RWPE1 (cell line): ENCODE data around the gene CAPS.

Source experiments
- CTCF ChIA-PET: fragments of 350-600 bp; sonication (Branson Sonifier 250); formaldehyde crosslinking; extraction: SDS; loops from one replicate; lab custom pipeline; 2021; lab: Yijun Ruan, JAX
- POLR2A ChIA-PET: fragments of 400-600 bp; formaldehyde crosslinking; extraction: SDS; loops from one replicate; lab custom pipeline; 2020; ENCODE audit warnings: antibody characterized with exemption; ENCODE audit not compliant: low non-redundant PET; lab: Yijun Ruan, JAX
- DNase-seq: peaks from one replicate; pipeline ENCODE4 v3.0.0; 2012; ENCODE audit warnings: low spot score
- H3K27ac ChIP-seq: fragments of 450-650 bp; 2 replicates; pipeline ENCODE4 v1.5.1; 2017
- TF ChIP-seq, protein P1 (sequence below): fragments of 450-650 bp; conservative IDR thresholded peaks from 2 replicates; pipeline ENCODE4 v1.5.1; 2017; ENCODE audit warnings: low read depth, mild to moderate bottlenecking

Gene CAPS

DNA sequence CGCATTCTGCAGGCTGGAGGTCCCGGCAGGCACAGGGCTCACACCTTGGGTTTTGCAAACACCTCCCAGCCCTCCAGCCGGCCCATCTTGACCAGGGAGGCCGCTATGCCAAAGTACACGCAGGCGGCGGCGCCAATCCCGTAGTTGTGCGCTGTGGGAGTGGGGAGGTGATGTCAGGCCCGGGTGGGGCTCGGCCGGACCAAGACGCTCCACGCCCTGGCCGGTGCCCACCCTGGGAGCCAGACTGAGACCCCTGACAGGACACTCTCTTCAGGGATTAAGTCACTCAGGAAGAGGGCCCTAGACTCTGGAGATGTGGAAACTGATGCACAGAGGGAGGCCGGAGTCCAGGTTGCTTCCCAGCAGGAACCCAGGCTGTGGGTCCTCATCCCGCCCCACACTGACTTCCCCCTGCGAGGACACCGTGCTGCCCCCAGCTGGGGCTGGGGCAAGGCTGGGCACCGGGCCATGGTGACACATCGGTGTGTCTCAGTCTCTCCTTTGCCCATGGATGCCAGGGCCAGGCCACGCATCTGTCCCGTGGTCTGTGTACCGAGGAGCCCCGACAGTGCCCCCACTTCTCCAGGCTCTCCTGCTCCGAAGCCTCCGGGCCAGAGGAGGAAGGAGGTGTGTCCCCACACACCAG, 19.2 kb upstream of the CAPS start:
- H3K27ac ChIP-seq: peak overlapping the region; percentile 84
- ChIA-PET CTCF (interaction anchor here (1.0 kb wide), 2 partner anchors 88 to 91 kb away, joined by 3 to 8 read pairs; no protein-coding TSS in a partner anchor), POLR2A (no interaction called here)
- no peak for DNase-seq
- TF ChIP-seq, protein P1, sequence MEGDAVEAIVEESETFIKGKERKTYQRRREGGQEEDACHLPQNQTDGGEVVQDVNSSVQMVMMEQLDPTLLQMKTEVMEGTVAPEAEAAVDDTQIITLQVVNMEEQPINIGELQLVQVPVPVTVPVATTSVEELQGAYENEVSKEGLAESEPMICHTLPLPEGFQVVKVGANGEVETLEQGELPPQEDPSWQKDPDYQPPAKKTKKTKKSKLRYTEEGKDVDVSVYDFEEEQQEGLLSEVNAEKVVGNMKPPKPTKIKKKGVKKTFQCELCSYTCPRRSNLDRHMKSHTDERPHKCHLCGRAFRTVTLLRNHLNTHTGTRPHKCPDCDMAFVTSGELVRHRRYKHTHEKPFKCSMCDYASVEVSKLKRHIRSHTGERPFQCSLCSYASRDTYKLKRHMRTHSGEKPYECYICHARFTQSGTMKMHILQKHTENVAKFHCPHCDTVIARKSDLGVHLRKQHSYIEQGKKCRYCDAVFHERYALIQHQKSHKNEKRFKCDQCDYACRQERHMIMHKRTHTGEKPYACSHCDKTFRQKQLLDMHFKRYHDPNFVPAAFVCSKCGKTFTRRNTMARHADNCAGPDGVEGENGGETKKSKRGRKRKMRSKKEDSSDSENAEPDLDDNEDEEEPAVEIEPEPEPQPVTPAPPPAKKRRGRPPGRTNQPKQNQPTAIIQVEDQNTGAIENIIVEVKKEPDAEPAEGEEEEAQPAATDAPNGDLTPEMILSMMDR: no peak

DNA sequence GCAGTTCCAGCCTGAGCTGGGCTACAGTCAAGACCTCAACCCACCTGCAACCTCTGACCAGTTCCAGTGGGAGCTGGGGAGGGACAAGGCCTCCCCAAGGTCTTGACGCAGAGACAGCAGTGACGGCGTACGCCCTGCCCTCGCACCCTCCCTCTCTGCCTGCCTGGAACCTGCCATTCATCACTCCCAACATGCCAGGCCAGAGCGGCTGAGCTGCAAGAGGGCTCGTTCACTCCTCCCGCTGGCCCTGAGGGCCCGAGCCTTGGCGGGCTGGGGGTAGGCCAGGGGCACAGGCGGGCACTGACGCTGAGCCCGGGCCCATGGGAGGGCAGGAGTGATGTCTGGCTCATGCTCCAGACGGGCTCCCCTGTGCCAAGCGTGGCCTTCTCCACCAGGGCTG, 18.6 kb upstream of the CAPS start:
- no peak for DNase-seq
- TF ChIP-seq, protein P1: no peak
- CTCF ChIA-PET: interaction anchor here (0.7 to 1.0 kb wide), 3 partner anchors 45 to 91 kb away, joined by 3 to 8 read pairs (median 4); no protein-coding TSS in a partner anchor
- peak overlapping the region; percentile 84 for H3K27ac ChIP-seq
- POLR2A ChIA-PET: no interaction called here

DNA sequence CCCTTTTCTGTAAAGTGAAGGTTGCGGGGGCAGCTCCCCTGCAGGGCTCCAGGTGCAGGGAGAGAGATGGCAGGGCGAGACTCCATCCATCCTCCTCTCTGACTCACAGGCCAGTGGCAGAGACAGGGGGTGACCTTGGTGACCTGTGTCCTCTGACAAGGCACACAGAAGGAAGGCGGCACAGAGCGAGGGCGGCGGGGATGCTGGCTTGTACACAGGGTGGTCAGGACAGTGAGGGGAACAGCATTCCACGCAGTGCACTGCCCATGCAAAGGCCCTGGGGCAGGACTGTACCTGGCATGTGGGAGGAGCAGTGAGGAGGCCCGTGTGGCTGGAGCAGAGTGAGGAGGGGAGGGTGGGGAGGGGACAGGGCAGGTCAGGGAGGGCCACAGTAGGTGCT, 18.2 kb upstream of the CAPS start:
- ChIA-PET POLR2A (interaction anchor here (0.5 kb wide), 1 partner anchor 11 kb away, joined by 5 read pairs; no protein-coding TSS in a partner anchor), CTCF (interaction anchor here (0.7 to 1.0 kb wide), 3 partner anchors 46 to 92 kb away, joined by 3 to 8 read pairs (median 4); no protein-coding TSS in a partner anchor)
- peak overlapping the region; percentile 84 for H3K27ac ChIP-seq
- TF ChIP-seq, protein P1: no peak
- DNase-seq: no peak

DNA sequence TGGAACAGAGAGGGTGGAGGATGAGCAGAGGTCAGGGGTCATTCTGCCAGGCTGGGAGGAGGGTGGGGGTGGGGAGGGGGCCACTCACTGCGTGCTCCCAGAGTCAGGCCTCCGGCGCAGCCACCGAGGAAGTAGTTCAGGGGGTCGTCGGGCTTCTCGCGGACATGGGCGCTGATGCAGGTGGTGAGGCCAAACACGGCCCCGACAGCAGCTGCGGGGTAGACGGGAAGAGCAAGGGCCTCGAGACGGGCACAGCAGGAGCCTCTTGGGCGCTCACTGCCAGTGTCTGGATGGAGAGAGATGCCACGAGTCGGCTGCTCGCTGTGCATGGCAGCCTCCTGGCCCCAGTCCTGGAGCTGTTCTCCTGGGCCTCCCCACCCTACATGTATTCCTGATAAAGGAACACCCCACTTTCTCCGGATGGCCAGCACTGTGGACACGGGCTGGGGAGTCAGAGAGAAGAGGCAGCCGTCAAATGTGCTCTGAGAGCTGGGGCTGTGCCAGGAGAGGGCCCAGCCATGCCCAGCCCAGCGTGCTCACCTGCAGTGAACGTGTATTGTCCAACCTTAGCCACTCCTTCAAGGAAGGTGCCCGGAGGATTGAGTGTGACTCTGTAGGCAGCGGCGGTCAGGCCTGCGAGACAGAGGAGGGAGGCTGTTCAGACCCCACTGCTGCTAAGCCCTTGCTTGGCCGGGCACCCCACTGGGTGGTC, 17.5 kb upstream of the CAPS start:
- POLR2A ChIA-PET: interaction anchor here (0.5 to 1.1 kb wide), 2 partner anchors 12 to 69 kb away, joined by 3 to 5 read pairs; no protein-coding TSS in a partner anchor
- CTCF ChIA-PET: no interaction called here

DNA sequence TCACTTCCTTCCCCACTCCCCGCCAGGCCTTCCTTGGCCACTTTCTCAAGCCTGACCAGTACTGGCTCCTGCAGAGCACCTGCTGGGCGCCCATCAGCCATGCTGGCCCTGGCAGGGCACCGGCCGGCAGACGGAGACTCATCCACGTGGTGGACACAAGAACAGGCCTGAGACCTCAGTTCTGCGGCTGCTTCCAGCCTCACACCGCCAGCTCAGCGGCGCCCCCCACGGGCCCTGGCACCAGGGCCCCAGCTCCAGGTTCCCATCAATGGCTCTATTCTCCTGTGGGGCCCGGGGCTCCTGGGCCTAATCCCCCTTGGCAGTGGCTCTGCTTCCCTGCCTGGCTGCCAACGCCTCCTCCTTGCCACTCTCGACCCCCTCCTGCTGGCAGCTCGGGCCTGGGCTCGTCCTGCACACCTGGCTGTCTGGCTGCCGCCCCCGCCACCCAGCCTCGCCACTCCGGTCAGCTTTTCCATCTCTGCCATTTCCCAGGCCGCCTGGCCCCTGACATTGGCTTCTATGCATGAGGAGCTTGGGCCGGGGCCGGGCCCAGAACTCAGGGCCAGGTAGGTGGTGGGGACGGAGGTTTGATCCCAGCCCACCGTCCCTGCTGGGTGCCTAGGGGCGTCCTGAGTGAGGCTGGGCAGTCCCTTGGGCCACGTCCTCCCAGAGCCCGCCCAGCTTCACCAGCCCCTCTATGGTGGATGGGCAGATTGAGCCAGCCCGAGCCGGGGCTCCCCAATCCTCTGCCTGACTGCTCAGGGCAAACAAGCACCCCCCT, 16.7 kb upstream of the CAPS start:
- TF ChIP-seq, protein P1: no peak
- ChIA-PET POLR2A (interaction anchor here (0.8 to 1.1 kb wide), 2 partner anchors 28 to 70 kb away, joined by 3 to 13 read pairs; no protein-coding TSS in a partner anchor), CTCF (interaction anchor here (0.6 to 1.5 kb wide), 2 partner anchors 93 to 104 kb away, joined by 3 to 6 read pairs; no protein-coding TSS in a partner anchor)
- peak overlapping the region; percentile 84 for H3K27ac ChIP-seq
- no peak for DNase-seq

More for the DNA sequence above, 17.5 kb upstream of the CAPS start:
- no peak for DNase-seq
- TF ChIP-seq, protein P1: no peak
- peak overlapping the region; percentile 84 for H3K27ac ChIP-seq
